Right ventricle myocardium inferior (tissue), 1 donor: ENCODE data around the gene KIF20B. TPM values are rescaled to one million over a fixed set of nuclear protein-coding genes. Genes with fewer than 3 reads are reported as not detected.
"Not testable (repeated sequence)": the region's sequence is repeated elsewhere in the genome, so short reads cannot be mapped to it uniquely, and the experiment has no call there.

ENCODE experiments used
- ATAC-seq: fragments of 200-7000 bp; cut with Tn5 transposase; one replicate; pipeline ENCODE4 v1.9.1; 2020; ENCODE audit warnings: mild to moderate bottlenecking, moderate library complexity
- DNase-seq: peaks from one replicate; pipeline ENCODE4 v3.0.0; 2021; ENCODE audit errors: missing footprints
- intact Hi-C: fragments of 100-400 bp; cut with DNase I; formaldehyde crosslinking; loops from one replicate; pipeline ENCODE4 v1.11.0; 2022
- total RNA-seq: library from RNA; stranded (reverse); fragmentation: NEBNext Ultra II Directional; extraction: Animal tissue kit (Norgen Biotek cat#: 25700); gene quantifications from one replicate; pipeline ENCODE4 v1.2.1, GENCODE V29; 2021
- donor health status: DM: no; HTN: yes; CAD: no; lungs with severe emphysema.

KIF20B gene
- total RNA-seq, 1 donor from 2014 or later: 3.0 TPM

DNA sequence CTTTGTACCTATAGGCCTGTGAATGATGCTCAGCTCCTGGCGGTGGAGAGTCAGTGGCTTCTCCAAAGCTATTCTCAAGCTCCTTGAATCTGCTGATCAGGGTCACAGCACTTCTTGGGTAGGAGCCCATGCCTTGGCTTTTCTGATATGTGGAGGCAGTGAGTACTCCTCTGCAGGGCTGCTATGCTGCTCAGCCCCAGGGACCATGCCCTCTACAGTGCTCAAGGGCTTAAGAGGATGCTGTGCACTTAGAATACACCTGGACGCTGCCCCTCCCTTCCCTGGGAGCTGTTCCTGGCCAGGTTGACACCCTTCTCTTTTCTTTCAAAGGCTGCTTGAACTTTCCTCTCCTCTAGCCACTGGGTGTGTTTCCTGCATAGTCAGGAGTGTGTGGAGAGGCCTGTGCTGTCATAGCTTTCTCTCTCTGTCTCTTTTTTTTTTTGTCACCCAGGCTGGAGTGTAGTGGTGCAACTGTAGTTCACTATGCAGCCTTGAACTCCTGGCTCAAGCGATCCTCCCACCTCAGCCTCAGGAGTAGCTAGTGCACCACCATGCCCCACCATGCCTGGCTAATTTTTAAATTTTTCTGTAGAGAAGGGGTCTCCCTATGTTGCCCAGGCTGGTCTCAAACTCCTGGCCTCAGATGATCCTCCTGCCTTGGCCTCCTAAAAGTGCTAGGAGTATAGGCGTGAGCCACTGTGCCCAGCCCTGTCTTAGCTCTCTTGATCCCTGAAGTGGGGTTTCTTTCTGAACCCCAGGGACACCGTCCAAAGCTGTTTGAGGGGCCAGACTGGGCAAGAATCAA, 113.9 kb downstream of the KIF20B start:
- DNase-seq: no peak
- no peak for ATAC-seq
- intact Hi-C loops: no loop called here

- not testable (repeated sequence) for DNase-seq, ATAC-seq
These were observed 117.6 kb downstream of the KIF20B start for GRCh38 chr10:89819008-89819407.

More at GRCh38 chr10:89819008-89819407, 117.6 kb downstream of the KIF20B start:
- intact Hi-C loops: not testable (repeated sequence)

Other genes with a start within 250 kb of the KIF20B start
- 1.1 TPM for gene SLC16A12, start 166.0 kb upstream of the KIF20B start, total RNA-seq
- gene PANK1, start 56.3 kb upstream of the KIF20B start, total RNA-seq: 19.0 TPM